ENCODE data around the gene STH.

- TF ChIP-seq CTCF (IDR thresholded peaks at IDR 0.05) (no peak), POLR2A (IDR thresholded peaks at IDR 0.05) (no peak)
Observed at GRCh38 chr17:45991341-45991740, 7.7 kb upstream of the STH start.

Measured in body of pancreas (tissue), 4 donors.